GM21360 (cell line): Measurements from ENCODE around the gene NPVF.

ENCODE experiments used
- ATAC-seq: cut with Tn5 transposase; IDR thresholded peaks from one replicate; pipeline ENCODE4 v1.9.1; 2021; ENCODE audit warnings: mild to moderate bottlenecking, moderate library complexity; ENCODE audit not compliant: unreplicated experiment

The NPVF gene

GRCh38 chr7:25179325-25179724 is 49.0 kb downstream of the NPVF start:
- ATAC-seq = no peak
